Skin epidermis (tissue), 12 donors: ENCODE data around the gene NKD1.

Experiments used
- H3K27ac ChIP-seq, 21 experiments: fragments of 200-600 bp; sonication (generic) in 11 of 21; one replicate each; pipeline ENCODE4 v1.5.0; 2020; ENCODE audit warnings: mild to moderate bottlenecking in 3 of 21, inconsistent platforms in 2 of 21, moderate library complexity in 2 of 21
- H3K4me3 ChIP-seq, 7 experiments: fragments of 200-600 bp; sonication (generic) in 2 of 7; one replicate each; pipeline ENCODE4 v1.5.0; 2020; ENCODE audit warnings: inconsistent platforms in 2 of 7, mild to moderate bottlenecking in 2 of 7, moderate library complexity in 1 of 7

Gene NKD1

DNA sequence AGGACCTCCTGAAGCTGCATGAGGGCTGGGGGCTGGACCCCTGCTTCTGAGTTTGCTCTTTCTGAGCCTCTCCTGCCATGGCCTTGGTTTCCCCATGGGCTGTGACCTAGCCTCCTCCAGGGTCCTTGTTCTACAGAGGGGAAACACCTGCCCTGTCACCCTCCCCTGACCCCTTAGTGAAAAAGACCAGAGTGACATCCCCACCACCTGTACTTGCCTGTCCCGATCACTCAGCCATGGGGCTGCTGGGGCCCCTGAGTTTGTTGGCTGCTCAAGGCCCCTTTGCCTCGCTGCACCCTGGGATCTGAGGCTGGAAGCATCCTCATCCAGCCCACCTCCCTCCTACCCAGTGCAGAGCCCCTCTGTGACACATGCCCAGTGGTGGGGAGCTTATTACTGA, 146.0 kb downstream of the NKD1 start:
- Histone ChIP-seq H3K4me3 (peak overlapping the region; percentile 39 to 62 (median 54)), H3K27ac (peak overlapping the region in 19 of 21 experiments; percentile 74 to 94 (median 85))

DNA sequence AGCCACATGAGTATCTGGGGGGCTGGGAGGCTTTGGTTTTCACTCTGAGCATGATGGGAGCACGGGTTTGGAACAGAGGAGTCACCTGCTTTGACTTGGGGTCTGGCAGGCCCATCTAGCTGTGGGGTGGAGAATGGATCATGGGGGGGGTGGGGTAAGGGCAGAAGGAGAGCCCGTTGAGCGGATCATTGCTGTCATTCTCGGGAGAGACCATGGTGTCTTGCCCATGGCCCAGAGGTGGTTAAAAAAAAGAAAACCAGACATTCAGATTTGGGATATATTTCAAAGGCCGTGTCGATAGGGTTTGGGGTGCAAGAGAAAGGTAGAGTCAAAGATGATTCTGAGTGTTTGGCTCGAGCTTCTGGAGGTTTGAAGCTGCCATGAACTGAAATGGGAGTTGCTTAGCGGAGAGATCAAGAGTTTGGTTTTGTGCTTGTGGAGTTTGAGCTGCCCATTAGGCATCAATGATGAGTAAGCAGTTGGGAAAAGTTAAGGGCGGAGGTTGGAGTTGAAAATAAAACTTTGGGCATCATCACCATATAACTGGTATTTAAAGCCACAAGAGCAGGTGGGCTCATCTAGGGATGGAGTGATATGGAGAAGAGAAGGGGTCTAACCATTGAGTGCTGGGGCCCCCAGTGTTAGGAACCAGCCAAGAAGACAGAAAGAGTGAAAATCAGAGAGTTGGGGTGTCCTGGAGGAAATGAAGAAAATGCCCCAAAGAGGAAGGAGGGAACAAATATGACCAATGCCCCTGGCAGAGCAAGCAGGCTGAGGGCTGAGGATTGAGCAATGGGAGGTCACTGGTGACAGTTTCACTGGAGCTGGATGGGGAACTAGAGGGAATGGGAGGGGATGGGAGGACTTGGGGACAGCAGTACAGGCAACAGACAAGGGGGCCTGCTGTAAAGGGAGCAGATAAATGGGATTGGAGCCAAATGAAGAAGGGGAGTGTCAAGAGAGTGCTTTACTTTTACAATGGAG, 147.1 kb downstream of the NKD1 start:
- peak overlapping the region in 20 of 21 experiments; percentile 67 to 94 (median 84) for H3K27ac ChIP-seq

DNA sequence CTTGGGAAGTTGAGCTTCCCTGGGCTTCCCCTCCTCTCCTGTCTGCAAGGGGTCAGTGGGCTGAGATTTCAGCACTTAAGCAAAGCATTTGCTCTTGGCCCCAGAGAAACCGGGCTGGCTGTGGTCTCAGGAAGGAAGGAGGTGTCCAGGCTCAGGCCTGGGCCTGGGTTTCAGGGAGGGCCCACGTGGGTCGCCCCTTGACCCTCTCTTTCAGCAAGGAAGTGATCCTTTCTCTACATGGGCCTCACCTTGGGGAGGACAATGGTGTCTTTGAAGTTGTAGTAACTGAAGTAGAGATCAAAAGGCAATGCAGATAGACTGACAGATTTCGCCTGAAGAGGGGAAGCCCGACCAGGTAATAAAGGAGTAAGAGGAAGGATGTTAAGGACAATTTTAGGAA, 147.9 kb downstream of the NKD1 start:
- Histone ChIP-seq H3K27ac (peak overlapping the region in 20 of 21 experiments; percentile 67 to 94 (median 83)), H3K4me3 (no peak overlapping the region)

More for the DNA sequence above, 147.1 kb downstream of the NKD1 start:
- peak overlapping the region in 2 of 7 experiments; percentile 52 to 54 for H3K4me3 ChIP-seq

DNA sequence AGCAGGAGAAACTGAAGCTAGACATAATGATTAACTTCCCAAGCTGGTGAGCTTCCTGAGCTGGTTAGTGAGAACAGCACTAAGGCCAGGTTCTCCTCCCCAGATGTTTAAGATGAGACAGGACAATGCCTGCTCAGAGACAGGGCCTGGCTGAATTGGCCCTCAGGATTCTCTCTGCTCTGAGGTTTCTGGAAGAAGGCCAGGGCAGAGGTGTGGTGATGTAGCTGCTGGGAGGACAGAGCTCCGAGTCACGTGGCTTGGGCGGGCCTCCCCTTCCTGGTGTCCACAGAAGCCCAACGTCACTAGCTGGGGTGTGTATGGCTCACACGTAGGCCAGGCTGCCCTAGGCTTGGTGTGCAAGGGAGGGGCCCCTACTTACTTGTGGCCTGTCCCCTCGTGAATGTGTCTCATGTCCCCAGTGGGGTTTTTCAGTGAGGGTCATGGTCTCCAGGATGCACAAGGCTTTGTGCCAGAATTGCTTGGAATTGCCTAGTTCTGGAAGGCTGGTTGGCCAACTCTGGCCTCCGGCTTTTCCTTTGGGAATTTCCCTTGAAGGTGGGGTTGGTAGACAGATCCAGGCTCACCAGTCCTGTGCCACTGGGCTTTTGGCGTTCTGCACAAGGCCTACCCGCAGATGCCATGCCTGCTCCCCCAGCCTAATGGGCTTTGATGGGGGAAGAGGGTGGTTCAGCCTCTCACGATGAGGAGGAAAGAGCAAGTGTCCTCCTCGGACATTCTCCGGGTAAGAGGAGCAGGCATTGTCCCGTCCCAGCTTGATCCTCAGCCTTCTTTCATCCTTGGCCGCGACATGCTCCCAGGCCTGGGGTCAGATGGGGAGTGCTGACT, 148.6 kb downstream of the NKD1 start:
- H3K27ac ChIP-seq, result peak overlapping the region in 20 of 21 experiments; percentile 72 to 94 (median 84)
- peak overlapping the region in 1 of 7 experiments; percentile 4 for H3K4me3 ChIP-seq

DNA sequence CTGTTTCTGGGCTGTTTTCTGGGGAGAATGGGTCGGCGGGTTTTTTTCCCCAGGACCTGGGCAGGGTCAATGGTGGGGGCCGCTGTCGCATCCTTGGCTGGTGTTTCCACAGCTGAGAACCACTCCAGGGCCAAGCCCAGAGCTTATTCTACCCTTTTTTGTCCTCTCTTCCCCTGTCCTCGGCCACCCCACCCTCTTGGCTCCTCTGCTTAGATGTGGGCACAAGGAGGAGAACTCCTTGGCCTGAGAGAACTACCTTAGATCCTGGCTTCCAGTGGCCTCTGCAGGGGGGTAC, 149.2 kb downstream of the NKD1 start:
- Histone ChIP-seq H3K27ac (peak overlapping the region; percentile 3 to 94 (median 83)), H3K4me3 (peak overlapping the region in 3 of 7 experiments; percentile 4 to 32 (median 13))

DNA sequence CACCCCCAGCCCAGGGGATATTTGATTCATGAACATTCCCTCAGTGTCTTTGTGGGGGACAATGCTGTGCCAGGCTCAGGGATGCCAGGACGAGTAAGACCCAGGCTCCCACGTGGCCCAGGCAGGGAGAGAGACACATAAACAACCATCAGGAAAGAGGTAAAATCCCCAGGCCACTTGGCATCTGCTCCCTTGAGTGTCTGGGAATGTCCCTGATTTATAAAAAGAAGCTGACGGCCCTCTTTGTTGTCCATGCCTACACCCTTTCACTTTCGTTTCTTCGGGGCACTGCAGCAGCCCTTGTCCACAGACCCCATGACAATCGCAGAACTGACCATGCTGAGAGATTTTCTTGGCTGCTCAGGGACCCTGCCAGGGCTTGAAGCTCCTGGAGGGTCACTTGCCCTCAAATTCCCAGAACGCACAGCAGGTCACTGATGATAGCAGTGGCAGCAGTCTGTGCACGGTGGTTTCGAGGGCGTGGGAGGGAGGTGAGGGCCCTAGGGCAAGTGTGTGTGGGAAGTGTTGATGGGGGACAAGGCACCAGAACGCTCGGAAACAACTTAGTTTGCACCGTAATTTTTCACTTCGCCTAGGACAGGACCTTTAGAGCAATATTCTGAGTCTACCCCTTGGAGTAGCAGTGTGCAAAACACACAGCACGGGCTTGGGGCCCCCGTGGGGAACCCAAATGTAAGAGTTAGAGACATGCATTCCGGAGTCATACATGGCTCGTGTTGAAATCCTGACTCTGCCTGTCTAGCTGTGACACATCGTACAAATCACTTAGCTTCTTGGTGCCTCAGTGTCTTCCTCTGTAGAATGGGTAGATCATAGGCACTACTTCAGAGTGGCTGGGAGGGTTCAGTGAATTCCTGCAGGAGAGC, 149.9 kb downstream of the NKD1 start:
- Histone ChIP-seq H3K27ac (peak overlapping the region; percentile 3 to 94 (median 83)), H3K4me3 (peak overlapping the region; percentile 10 to 32 (median 13))
